H1 (cell line): ENCODE results near the gene LYSMD3.

Source experiments
- ATF2 ChIP-seq: IDR thresholded peaks from 2 replicates; pipeline ENCODE4 v1.6.1; 2012; ENCODE audit warnings: low read length, inconsistent platforms
- CEBPB ChIP-seq: IDR thresholded peaks from 2 replicates; pipeline ENCODE4 v1.6.1; 2012; ENCODE audit warnings: low read depth, low read length
- CHD2 ChIP-seq: IDR thresholded peaks from 2 replicates; pipeline ENCODE4 v1.6.1; 2012; ENCODE audit warnings: low read length, improper control_type of control experiment
- CTCF ChIP-seq, 3 experiments: IDR thresholded peaks; 1 replicate in 2 of 3; 2 replicates in 1 of 3; pipeline versions ENCODE4 v1.5.1 to v1.6.1; 2011; ENCODE audit warnings: low read length in 3 of 3, mild to moderate bottlenecking in 3 of 3, inconsistent platforms in 2 of 3, low read depth in 1 of 3, moderate library complexity in 1 of 3; ENCODE audit not compliant: insufficient read depth in 1 of 3; ENCODE audit errors: control extremely low read depth in 1 of 3
- E2F6 ChIP-seq: IDR thresholded peaks from 2 replicates; pipeline ENCODE4 v1.6.1; 2012; ENCODE audit warnings: inconsistent platforms
- JUN ChIP-seq: IDR thresholded peaks from 2 replicates; pipeline ENCODE4 v1.6.1; 2011; ENCODE audit warnings: low read depth, mild to moderate bottlenecking, improper control_type of control experiment, low read length
- RXRA ChIP-seq: IDR thresholded peaks from 2 replicates; pipeline ENCODE4 v1.6.1; 2011; ENCODE audit warnings: low read depth, mild to moderate bottlenecking, low read length, moderate library complexity; ENCODE audit not compliant: insufficient read depth
- TCF12 ChIP-seq: IDR thresholded peaks from 2 replicates; pipeline ENCODE4 v1.6.1; 2011; ENCODE audit warnings: low read depth, mild to moderate bottlenecking, low read length
- ZNF274 ChIP-seq: IDR thresholded peaks from 2 replicates; pipeline ENCODE4 v1.7.0; 2012; ENCODE audit warnings: low read length, borderline replicate concordance; ENCODE audit errors: extremely low read depth
- TF ChIP-seq, protein P1 (sequence below): IDR thresholded peaks from 2 replicates; pipeline ENCODE4 v1.6.1; 2012; ENCODE audit warnings: inconsistent platforms

DNA sequence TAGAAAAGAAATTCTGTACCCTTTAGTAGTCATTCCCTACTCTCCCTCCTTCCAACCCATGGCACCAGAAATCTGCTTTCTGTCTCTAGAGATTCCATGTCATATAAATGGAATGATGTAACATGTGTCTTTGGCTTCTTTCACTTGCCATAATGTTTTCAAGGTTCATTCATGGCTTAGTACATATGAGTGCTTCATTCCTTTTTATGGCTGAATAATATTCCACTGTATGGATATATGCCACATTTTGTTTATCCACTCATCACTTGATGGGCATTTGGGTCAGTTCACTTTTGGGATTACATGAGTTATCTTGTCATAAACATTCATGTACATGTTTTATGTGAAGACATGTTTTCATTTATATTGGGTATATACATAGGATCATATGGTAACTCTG lies 35.3 kb downstream of the LYSMD3 start:
- TF ChIP-seq CTCF (IDR thresholded peaks at IDR 0.05; ENCODE audit: control extremely low read depth in 1 of 3, insufficient read depth in 1 of 3, low read depth in 1 of 3, low read length in 3 of 3) (no peak), TCF12 (no peak), CEBPB (no peak), E2F6 (no peak), ZNF274 (no peak), CHD2 (no peak), ATF2 (no peak), RXRA (no peak), JUN (no peak)
- TF ChIP-seq, protein P1, sequence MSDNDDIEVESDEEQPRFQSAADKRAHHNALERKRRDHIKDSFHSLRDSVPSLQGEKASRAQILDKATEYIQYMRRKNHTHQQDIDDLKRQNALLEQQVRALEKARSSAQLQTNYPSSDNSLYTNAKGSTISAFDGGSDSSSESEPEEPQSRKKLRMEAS = no peak
